Tibial artery (tissue), 4 donors: ENCODE data around the gene ISCA2.
A peak's percentile ranks its signal among the peaks of the same experiment; 100 is the strongest.

Source experiments
- DNase-seq, 2 donors: peaks; one replicate each; pipeline ENCODE4 v3.0.0-alpha.2; 2019
- H3K27ac ChIP-seq, 2 donors: fragments of 200-600 bp; sonication (generic) in 1 of 2; 1 replicate in 1 of 2; 2 replicates in 1 of 2; pipeline ENCODE4 v1.5.1; 2018 to 2019; ENCODE audit warnings: mild to moderate bottlenecking in 1 of 2
- H3K27me3 ChIP-seq, 2 donors: fragments of 200-600 bp; sonication (generic) in 1 of 2; one replicate each; pipeline versions ENCODE4 v1.5.1 to v1.6.0; 2016 to 2019
- H3K36me3 ChIP-seq, 3 donors: fragments of 200-600 bp; sonication (generic) in 2 of 3; one replicate each; pipeline ENCODE4 v1.5.1; 2016 to 2019; ENCODE audit warnings: mild to moderate bottlenecking in 2 of 3
- H3K4me1 ChIP-seq, 4 donors: fragments of 200-600 bp; sonication (generic) in 2 of 4; 1 replicate in 3 of 4; 2 replicates in 1 of 4; pipeline ENCODE4 v1.5.1; 2016 to 2019
- H3K4me3 ChIP-seq, 2 donors: fragments of 200-600 bp; sonication (generic) in 1 of 2; 1 replicate in 1 of 2; 2 replicates in 1 of 2; pipeline ENCODE4 v1.5.1; 2018 to 2019; ENCODE audit warnings: mild to moderate bottlenecking in 2 of 2
- H3K9me3 ChIP-seq, 3 donors: fragments of 200-600 bp; sonication (generic) in 1 of 3; one replicate each; pipeline ENCODE4 v1.5.1; 2016 to 2019
- intact Hi-C: fragments of 100-400 bp; cut with DNase I; formaldehyde crosslinking; loops from one replicate; pipeline ENCODE4 v1.15.0; 2023; ENCODE audit warnings: low total_unique reads
- TF ChIP-seq, protein P1 (sequence below), 2 experiments: fragments of 200-600 bp in 1 of 2; fragments of 450-650 bp in 1 of 2; IDR thresholded peaks; one replicate each; pipeline ENCODE4 v1.5.1; 2017 to 2019; ENCODE audit warnings: antibody characterized with exemption in 2 of 2, mild to moderate bottlenecking in 1 of 2, moderate library complexity in 1 of 2

ISCA2 gene

DNA sequence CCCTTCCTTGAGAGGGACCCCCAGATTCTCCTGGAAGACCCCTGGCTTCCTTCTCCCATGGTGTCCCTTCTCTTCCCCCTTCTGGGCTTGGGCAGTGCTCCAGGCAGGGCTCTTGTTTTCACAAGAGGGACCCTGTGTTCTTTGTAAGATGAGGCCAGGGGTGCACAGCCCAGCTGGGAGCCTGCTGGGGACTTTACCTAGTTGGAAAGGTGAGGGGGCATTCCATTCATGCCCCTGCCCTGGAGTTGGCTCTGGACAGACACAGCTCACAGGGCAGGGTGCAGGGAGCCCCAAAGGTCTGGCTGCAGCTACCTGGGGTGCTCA, 31.2 kb downstream of the ISCA2 start:
- TF ChIP-seq, protein P1, sequence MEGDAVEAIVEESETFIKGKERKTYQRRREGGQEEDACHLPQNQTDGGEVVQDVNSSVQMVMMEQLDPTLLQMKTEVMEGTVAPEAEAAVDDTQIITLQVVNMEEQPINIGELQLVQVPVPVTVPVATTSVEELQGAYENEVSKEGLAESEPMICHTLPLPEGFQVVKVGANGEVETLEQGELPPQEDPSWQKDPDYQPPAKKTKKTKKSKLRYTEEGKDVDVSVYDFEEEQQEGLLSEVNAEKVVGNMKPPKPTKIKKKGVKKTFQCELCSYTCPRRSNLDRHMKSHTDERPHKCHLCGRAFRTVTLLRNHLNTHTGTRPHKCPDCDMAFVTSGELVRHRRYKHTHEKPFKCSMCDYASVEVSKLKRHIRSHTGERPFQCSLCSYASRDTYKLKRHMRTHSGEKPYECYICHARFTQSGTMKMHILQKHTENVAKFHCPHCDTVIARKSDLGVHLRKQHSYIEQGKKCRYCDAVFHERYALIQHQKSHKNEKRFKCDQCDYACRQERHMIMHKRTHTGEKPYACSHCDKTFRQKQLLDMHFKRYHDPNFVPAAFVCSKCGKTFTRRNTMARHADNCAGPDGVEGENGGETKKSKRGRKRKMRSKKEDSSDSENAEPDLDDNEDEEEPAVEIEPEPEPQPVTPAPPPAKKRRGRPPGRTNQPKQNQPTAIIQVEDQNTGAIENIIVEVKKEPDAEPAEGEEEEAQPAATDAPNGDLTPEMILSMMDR (IDR thresholded peaks at IDR 0.05), result no peak
- H3K4me3 ChIP-seq, result no peak overlapping the region
- DNase-seq, result no peak
- no peaks in the 10 kb centered on the region for H3K27me3 ChIP-seq
- H3K27ac ChIP-seq, result peak overlapping the region; percentile 36 to 43
- intact Hi-C loops, result no loop called here
- peaks cover 0 to 35% (median 3%) of the 10 kb centered on the region in 4 donors for H3K4me1 ChIP-seq
- peaks cover 14 to 86% (median 59%) of the 10 kb centered on the region in 3 donors for H3K36me3 ChIP-seq
- no peaks in the 10 kb centered on the region for H3K9me3 ChIP-seq

DNA sequence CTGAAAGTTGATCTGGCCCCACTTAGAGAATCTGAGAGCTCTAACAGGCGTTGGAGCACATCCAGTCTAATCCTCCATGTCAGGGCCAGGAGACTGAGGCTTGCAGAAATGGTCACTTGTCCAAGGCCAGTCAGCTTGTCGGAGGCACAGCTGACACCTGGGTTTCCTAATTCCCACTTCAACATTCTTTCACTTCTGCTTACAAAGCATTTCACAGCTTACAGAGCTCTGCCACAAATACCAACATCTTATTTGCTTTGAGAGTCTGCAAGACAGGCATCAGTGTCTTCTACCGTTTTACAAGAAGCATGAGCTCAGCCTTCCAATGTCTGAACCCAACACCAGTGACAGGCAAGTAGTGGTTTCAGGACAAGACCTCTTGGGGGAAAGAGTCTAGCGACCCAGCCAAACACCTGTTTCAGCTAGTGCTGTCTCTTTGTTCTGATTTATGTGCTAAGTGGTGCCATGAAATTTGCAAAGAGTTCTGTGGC, 31.8 kb downstream of the ISCA2 start:
- Histone ChIP-seq H3K9me3 (no peaks in the 10 kb centered on the region), H3K4me1 (peaks cover 0 to 32% (median 3%) of the 10 kb centered on the region in 4 donors), H3K36me3 (peaks cover 14 to 86% (median 56%) of the 10 kb centered on the region in 3 donors), H3K27me3 (no peaks in the 10 kb centered on the region), H3K27ac (peak overlapping the region; percentile 36 to 43), H3K4me3 (no peak overlapping the region)
- DNase-seq, result no peak
- TF ChIP-seq, protein P1 (IDR thresholded peaks at IDR 0.05), result no peak
- intact Hi-C loops, result no loop called here

DNA sequence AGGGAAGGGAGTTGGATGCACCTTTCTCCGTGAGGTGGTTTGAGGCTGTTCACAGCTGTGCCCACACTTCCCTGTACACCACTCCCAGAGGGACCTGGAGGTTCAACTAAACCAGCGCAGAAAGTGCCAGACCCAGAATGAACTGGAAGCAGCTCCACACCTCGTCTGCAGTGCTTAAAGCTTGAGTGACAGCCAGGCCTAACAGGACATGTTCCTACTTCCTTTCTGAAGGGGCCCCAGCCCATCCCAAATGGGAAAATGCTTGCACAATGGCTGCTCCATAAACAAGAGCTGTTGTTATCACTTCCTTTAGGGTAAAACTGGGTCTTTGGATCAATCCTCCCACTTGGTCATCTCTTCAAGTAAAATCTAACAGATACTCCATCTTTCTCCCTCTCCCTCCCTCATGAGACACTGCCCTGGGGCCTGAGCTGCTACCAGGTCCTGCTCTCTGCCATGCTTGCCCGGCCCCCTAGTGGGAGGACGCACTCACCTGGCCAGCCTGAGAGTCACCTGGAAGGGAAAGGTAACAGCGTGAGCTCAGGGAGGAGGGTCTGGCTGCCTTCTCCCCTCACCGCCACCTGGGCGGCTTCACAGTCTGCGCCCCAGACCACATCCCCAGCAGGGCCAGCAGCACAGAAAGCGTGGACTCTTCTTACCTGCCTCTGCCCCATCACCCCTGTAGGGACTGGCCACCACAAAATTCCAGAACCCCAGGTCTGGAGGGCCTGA, 33.5 kb downstream of the ISCA2 start:
- Histone ChIP-seq H3K36me3 (peaks cover 6 to 84% (median 47%) of the 10 kb centered on the region in 3 donors), H3K27me3 (no peaks in the 10 kb centered on the region), H3K9me3 (no peaks in the 10 kb centered on the region), H3K27ac (peak overlapping the region; percentile 9 to 10), H3K4me3 (no peak overlapping the region), H3K4me1 (peaks cover 0 to 32% (median 3%) of the 10 kb centered on the region in 4 donors)
- no peak for DNase-seq
- intact Hi-C loops, result no loop called here
- TF ChIP-seq, protein P1 (IDR thresholded peaks at IDR 0.05), result no peak

DNA sequence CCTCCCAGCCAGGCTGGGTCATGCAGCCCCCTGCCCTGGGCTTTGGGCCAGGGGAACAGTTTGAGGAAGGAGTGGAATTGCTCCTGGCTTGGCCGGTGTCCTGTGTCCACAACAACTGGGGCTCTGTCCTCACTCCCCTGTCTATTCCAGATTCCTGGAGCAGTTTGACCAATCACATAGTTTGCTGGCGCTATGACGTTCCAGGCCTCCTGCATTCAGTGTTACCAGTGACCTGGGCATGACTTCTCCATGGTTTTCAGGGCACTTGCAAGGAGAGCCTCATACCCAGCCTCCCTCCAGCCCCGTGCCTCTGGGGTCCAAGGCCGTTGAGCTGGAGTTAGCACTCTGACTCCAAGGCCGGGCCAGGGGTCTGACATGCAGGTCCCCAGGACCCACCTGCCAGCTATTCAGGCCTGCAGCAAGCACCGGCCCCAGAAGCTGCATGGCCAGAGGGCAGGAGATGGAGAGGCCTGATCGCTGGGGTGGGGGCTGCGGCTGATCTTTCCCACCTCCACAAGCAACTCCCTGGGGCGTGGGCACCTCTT, 34.2 kb downstream of the ISCA2 start:
- TF ChIP-seq, protein P1 (IDR thresholded peaks at IDR 0.05), result no peak
- intact Hi-C loops, result no loop called here
- no peaks in the 10 kb centered on the region for H3K9me3 ChIP-seq

DNA sequence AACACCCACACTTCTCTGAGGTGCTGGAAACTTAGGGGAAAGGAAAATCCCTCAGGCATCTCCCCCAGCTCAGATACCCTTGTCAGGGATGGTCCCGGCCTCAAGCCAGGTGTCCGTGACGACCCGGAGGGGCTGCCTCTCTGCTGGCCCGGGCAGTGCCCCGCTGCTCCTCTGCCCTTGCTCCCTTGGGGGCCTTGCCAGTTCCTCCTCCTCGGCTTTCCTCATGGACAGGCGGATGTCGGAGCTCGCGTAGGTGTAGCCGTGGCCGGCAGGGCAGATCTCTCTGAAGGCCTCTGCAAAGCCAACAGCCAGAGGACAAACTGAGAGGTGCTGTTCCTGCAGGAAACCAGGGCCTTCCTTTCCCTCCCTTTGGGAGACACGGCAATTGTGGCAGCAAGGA, 34.8 kb downstream of the ISCA2 start:
- Histone ChIP-seq H3K4me1 (peaks cover 0 to 28% (median 3%) of the 10 kb centered on the region in 4 donors), H3K9me3 (no peaks in the 10 kb centered on the region), H3K27me3 (no peaks in the 10 kb centered on the region), H3K27ac (peak overlapping the region in 1 of 2 donors; percentile 12), H3K4me3 (no peak overlapping the region), H3K36me3 (peaks cover 0 to 83% (median 35%) of the 10 kb centered on the region in 3 donors)
- intact Hi-C loops, result no loop called here
- TF ChIP-seq, protein P1 (IDR thresholded peaks at IDR 0.05), result no peak
- no peak for DNase-seq

More for the DNA sequence above, 34.2 kb downstream of the ISCA2 start:
- Histone ChIP-seq H3K4me1 (peaks cover 0 to 32% (median 3%) of the 10 kb centered on the region in 4 donors), H3K4me3 (no peak overlapping the region), H3K27me3 (no peaks in the 10 kb centered on the region), H3K36me3 (peaks cover under 1 to 84% (median 39%) of the 10 kb centered on the region in 3 donors), H3K27ac (peak overlapping the region in 1 of 2 donors; percentile 12)
- no peak for DNase-seq
